Measurements from ENCODE around the gene GLP1R. TPM values are rescaled to one million over a fixed set of nuclear protein-coding genes. Genes with fewer than 3 reads are reported as not detected.

Gene GLP1R
- total RNA-seq, 1 donor from 2014 or later: 3.9 TPM

- no peak overlapping the region for H3K4me3 Mint-ChIP-seq (ENCODE audit: low read depth)
- no peak overlapping the region for H3K27ac Mint-ChIP-seq
- H3K27me3 Mint-ChIP-seq: peaks cover 19% of the 10 kb centered on the region
- H3K36me3 Mint-ChIP-seq (ENCODE audit: insufficient read depth): no peaks in the 10 kb centered on the region
- no peak for TF ChIP-seq CTCF (IDR thresholded peaks at IDR 0.05; ENCODE audit: unreplicated experiment)
- DNase-seq (ENCODE audit: low spot score, unreplicated experiment): no peak
- peaks cover 22% of the 10 kb centered on the region for H3K4me1 Mint-ChIP-seq (ENCODE audit: low read depth)
- no peaks in the 10 kb centered on the region for H3K9me3 Mint-ChIP-seq (ENCODE audit: low read depth)
Measured at GRCh38 chr6:39087197-39087596, 38.6 kb downstream of the GLP1R start.

DNA sequence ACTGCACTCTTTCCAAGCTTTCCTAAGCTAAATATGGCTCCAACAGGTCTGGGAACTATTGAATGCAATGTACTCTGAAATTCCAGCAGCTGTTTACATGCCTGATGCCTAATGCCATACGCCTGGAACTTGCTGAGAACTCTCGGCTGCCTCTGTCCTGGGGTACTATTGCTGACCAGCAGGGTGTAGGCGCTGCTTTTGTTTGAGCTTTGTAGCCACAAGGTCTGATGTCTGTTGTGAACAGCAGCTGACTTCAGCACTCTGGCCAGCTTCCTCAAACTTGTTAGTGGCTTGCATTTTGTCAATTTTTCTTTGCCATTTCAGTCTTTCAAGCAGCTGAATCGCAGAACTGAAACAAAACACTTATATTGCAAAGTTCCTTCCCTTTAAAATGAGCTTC, 39.8 kb downstream of the GLP1R start:
- Mint-ChIP-seq H3K4me3 (ENCODE audit: low read depth) (no peak overlapping the region), H3K27ac (no peak overlapping the region), H3K9me3 (ENCODE audit: low read depth) (no peaks in the 10 kb centered on the region), H3K4me1 (ENCODE audit: low read depth) (peaks cover 32% of the 10 kb centered on the region), H3K27me3 (peaks cover 19% of the 10 kb centered on the region), H3K36me3 (ENCODE audit: insufficient read depth) (no peaks in the 10 kb centered on the region)
- DNase-seq (ENCODE audit: low spot score, unreplicated experiment): peak; percentile 53
- peak; percentile 65 for TF ChIP-seq CTCF (IDR thresholded peaks at IDR 0.05; ENCODE audit: unreplicated experiment)

DNA sequence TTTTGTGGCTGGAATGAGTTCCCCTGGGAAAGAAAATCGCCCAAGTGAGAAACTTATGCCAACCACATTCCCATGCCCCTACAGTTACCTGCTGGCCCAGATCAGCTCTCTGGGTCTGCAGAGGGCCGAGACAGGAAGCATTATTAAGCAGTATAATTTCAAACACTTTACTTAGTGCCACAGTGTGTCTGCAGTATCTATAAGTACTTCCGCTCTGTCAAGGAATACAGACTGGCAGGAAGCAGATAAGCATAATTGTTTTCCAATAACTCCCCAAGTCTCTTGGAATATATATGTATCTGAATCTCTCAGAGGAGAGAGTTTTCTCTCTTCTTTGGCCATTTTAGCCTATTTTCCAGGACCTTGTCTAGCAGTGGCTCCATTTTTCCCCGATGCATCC, 41.5 kb downstream of the GLP1R start:
- H3K36me3 Mint-ChIP-seq (ENCODE audit: insufficient read depth): no peaks in the 10 kb centered on the region
- no peak overlapping the region for H3K27ac Mint-ChIP-seq
- DNase-seq (ENCODE audit: low spot score, unreplicated experiment): no peak
- no peak overlapping the region for H3K4me3 Mint-ChIP-seq (ENCODE audit: low read depth)
- no peaks in the 10 kb centered on the region for H3K9me3 Mint-ChIP-seq (ENCODE audit: low read depth)
- H3K4me1 Mint-ChIP-seq (ENCODE audit: low read depth): peaks cover 42% of the 10 kb centered on the region
- H3K27me3 Mint-ChIP-seq: peaks cover 19% of the 10 kb centered on the region
- no peak for TF ChIP-seq CTCF (IDR thresholded peaks at IDR 0.05; ENCODE audit: unreplicated experiment)

DNA sequence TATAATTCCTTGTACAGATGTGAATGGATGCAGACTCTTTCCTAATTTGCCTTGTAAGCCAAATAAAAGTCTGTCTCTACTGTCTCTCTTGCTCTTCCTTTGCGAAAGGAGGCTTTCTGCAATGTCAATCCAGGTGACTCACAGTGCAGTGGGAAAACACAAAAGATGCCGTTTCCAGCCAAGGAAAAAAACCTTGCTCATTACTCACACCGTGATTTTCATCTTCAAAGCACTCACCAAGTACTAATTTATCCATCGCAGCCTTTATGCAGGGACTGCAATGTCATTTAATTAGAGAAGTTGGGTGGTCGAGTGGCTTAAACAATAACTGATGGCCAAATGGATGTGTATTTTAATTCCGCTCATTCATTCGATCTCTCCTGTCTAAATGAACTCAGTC, 42.6 kb downstream of the GLP1R start:
- H3K27me3 Mint-ChIP-seq: peaks cover 10% of the 10 kb centered on the region
- no peak for TF ChIP-seq CTCF (IDR thresholded peaks at IDR 0.05; ENCODE audit: unreplicated experiment)
- no peaks in the 10 kb centered on the region for H3K36me3 Mint-ChIP-seq (ENCODE audit: insufficient read depth)
- H3K9me3 Mint-ChIP-seq (ENCODE audit: low read depth): no peaks in the 10 kb centered on the region
- peaks cover 48% of the 10 kb centered on the region for H3K4me1 Mint-ChIP-seq (ENCODE audit: low read depth)
- DNase-seq (ENCODE audit: low spot score, unreplicated experiment): no peak
- H3K4me3 Mint-ChIP-seq (ENCODE audit: low read depth): no peak overlapping the region
- H3K27ac Mint-ChIP-seq: no peak overlapping the region

DNA sequence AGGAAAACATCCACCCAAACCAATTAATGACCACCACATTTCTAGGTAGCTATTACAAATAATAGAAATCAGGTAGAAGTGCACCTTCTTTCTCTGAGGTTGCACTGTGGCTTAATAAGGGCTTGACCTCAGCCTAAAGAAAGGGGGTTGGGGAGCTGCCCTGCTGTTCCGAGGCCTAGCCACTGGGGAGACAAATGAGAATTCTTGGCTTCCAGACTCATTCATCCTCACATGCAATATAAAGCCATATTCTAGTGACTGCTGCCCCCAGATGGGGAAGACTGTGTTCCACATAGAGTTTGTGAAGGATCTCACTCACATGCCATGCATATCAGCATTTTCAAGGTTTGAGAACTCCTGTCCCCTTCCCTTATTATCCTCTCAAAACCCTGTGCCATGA, 43.5 kb downstream of the GLP1R start:
- H3K4me1 Mint-ChIP-seq (ENCODE audit: low read depth): peaks cover 52% of the 10 kb centered on the region
- no peak overlapping the region for H3K4me3 Mint-ChIP-seq (ENCODE audit: low read depth)
- no peak for DNase-seq (ENCODE audit: low spot score, unreplicated experiment)
- peaks cover 2% of the 10 kb centered on the region for H3K27me3 Mint-ChIP-seq
- no peaks in the 10 kb centered on the region for H3K36me3 Mint-ChIP-seq (ENCODE audit: insufficient read depth)
- no peaks in the 10 kb centered on the region for H3K9me3 Mint-ChIP-seq (ENCODE audit: low read depth)
- H3K27ac Mint-ChIP-seq: no peak overlapping the region
- peak; percentile 32 for TF ChIP-seq CTCF (IDR thresholded peaks at IDR 0.05; ENCODE audit: unreplicated experiment)
